Measurements from ENCODE around the gene CCL4.

CCL4 gene

DNA sequence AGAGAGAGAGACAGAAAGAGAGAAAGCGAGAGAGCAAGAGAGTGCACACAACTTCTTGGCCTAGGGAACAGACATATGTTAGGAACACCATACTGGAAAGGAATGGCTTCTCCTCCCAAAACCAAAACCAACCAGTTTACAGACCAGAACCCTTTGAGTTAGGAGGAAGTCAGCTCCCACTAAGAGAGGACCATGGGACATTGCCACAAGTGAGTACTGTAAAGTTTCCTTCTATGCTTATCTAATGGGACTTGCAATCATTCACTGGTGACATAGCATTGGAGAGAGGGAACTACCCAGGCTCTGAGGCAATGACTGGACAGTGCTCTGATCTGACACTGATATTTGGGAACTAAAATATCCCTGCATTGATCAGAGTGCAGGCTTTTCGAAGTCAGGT lies 40.4 kb downstream of the CCL4 start:
- DNase-seq, result no peak

DNA sequence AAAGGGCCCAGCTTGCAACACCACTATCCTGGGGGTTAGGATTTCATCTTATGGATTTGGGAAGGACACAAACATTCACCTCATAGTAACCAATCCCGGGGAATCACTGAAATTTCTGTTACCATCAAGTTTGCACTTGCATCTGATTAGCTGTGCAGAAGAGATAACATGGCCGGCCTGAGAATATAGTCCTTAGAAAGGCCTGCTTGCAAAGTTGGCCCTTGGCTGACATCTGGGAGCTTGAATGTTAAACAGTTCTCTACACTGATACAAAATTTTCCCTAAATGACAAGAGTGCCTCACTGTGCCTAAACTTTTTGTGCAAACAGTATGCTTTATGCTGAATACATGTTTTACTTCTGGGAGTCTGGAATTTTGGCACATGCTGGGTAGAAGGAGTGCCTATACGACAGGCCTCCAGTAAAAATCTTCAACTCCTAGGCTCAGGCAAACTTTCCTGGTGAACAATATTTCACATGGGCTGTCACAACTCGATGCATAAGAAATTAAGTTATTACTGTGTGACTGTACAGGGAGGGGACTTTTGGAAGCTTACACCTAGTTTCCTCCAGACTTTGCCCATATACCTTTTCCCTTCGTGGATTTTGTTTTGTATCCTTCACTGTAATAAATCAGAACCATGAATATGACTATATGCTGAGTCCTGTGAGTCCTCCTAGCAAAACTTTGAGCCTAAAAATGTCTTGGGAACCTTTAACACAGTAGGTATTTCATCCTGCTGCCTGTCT lies 41.5 kb downstream of the CCL4 start:
- no peak for DNase-seq

DNA sequence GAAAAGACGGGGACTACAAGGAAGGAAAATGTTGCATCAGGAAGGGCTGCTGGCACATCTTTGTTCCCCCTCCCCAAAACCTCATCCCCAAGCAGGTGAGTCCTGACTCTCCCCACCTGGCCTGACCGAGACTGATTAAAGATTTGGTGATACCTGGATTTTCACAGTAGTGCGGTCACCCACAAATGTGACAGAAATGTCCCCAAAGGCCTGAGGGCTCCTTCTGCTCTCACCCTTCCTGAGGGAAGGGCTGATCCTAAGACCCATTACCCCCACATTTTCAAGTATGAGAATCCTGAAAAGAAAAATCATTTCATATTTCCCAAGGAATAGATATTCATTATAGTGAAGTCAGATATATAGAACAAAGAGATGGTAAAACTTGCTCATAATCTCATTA lies 44.0 kb downstream of the CCL4 start:
- DNase-seq, result no peak

DNA sequence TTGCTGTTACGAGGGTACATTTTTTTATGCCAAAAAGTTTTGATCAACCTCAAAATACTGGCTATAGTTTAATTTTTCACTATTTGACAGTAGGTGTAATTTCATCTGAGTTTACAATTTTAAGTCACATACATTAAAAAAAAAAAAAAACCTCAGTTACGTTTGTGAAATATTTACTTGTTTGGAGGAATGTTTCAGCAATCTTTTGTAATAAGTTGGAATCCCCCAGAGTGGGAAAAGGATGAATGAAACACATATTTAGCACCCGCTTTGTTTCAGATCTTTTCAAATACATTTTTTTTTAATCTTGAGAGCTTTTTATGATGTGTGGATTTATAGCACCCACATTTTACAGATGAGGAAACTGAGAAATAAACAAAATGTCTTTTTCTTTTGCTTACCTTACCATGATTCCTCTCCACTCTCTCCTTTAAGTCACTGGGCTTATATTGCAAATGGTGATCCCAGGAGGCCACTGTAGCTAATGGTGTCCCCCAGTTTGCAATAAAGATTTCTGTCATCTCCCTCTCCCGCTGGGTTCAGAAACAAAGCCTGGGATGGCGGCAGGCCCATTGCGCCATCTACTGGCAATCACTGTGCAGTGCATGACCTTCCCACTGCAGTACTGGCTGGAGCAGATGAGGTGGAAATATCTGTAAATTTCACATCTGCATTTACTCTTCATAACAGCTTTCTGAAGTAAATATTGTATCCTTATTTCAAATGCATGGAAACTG lies 45.1 kb downstream of the CCL4 start:
- peak in 39 of 51 donors; percentile 0 to 78 (median 26) for DNase-seq

DNA sequence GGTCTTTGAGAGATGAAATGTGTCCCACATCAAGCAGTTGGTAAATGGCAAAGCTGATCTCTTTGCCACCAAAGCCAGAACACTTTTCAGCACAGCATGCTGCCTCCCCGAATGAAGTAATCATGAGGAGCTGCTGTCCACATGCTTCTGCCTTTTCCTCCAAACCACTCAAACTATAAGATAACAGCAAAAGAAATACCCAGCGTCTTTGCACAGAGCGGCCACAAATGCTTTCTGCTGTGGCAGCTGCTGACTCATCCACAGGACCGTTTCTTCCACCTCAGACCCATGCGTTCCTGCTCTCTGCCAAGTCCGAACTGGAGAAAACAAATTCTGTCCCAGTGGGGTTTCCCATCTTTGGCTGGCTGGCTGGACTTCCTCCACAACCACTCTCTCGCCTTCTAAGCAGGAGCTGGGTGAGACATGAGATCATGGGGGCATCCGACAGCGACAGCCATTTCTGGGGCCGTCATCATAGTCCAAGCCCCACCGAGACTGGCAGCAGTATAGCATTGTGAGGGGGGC lies 45.7 kb downstream of the CCL4 start:
- DNase-seq, result peak in 7 of 51 donors; percentile 3 to 26 (median 11)

DNA sequence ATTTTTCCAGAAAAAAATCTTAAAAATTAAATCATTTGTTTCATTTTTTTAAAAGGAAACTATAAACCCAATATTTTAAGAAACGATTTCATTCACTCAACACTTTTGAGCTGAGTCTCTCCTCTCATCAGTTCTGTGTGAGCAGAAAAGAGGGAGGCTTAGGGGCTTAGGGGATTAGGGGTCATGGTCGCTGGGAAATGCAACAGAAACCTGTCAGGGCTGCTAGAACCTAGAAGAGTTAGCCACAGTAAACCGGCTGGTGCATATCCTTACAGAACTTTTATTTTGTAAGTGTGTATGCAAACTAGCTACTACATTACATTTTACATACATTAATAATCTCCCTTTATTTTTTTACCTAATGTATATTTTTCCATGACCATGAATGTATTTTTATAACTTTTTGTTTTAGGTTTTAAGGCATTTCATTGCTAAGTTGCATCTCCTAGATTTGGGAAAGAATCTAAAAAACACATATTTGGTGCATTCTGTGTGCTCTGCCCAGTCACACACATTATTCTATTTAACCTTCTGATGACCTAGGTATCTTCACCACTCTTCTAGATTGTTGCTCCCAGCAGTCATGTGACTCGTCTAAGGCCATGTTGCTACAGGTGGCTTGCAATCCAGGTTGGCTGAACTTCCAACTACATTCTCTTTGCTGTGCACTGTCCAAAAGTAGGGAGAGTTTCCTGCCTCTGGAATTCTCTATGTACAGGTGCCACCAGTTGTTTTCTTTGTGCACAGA lies 48.4 kb downstream of the CCL4 start:
- DNase-seq, result no peak

DNA sequence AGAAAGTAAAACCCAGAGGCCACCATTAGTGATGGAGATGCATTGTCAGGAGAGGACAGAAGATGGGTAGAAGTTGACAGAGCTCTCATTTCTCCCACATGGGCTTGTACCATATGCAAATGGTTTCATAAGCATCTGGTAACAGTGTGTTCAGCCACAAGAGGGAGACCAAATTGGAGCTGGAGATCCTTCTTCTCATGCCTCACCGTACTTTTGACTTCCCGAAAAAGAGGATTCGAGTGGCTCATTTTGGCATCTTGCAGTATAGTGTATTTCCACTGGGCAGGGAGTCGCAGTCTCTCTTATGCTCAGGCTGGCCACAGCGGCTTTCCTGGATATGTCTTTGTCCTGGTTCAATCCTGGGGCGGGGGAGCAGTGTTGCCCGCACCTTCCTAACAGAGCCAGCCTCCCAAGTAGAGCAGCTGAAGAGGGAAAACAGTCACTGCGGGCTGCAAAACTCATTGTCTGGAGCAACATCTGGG lies 49.1 kb downstream of the CCL4 start:
- DNase-seq, result no peak

DNA sequence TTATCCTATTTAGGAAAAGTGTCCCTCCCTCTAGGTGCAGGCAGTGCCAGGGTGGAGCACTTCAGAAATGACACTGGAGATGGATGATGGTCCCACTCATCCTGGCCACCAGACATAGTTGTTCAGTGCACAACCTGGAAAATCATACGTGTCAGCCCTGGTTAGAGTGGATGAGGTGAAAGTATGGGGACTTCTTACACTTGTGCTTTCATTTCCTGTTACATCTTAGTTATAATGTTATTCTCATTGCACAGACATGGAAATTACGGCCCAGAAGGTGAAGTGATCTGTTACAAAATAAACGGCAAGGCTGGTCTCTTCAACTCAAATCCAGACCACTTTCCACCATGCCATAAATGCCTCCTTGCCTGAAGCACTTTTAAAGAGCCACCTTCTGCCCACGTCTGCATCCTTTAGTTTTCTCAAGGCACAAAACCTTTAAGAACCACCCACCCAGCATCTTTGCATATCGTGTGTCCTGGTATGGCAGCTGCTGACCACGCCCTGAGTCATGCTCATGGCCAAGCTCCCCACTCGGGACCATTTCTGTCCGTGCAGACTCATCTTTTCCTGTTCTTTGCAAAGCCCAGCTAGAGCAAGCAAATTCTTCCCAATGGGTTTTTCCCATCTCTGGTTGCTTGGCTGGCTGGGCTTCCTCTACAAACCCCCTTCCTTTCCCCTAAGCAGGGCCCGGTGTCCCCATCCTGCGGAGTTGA lies 50.4 kb downstream of the CCL4 start:
- DNase-seq, result peak in 1 of 51 donors; percentile 3

All from hypothalamus (tissue), 51 donors.